HCT116 (cell line): ENCODE results near the gene C1orf21. TPM values are rescaled to one million over a fixed set of nuclear protein-coding genes. Genes with fewer than 3 reads are reported as not detected.

Experiments
- ATAC-seq: fragments of 200-7000 bp; cut with Tn5 transposase; 2 replicates; pipeline ENCODE4 v1.9.1; 2020; ENCODE audit warnings: mild to moderate bottlenecking, moderate library complexity
- BruUV-seq: library from RNA; stranded (reverse); fragments of 400-500 nt; replicated peaks from 2 replicates; lab custom pipeline; 2021; lab: Mats Ljungman, UMichigan
- CTCF ChIA-PET: fragments of 300-600 bp; sonication (Branson Sonifier 250); formaldehyde crosslinking; loops from one replicate; lab custom pipeline; 2021; ENCODE audit warnings: antibody characterized with exemption; lab: Charles Lee
- POLR2A ChIA-PET: fragments of 300-600, 350-600 bp; sonication (Branson Sonifier 250); formaldehyde crosslinking; loops from one replicate; lab custom pipeline; 2021; ENCODE audit warnings: antibody characterized with exemption; lab: Charles Lee
- RAD21 ChIA-PET, 2 experiments: fragments of 300-600 bp; sonication (Branson Sonifier 250); formaldehyde crosslinking; loops; one replicate each; lab custom pipeline; 2023; ENCODE audit warnings: low total read pairs in 2 of 2; ENCODE audit not compliant: uncharacterized antibody in 2 of 2, unreplicated experiment in 2 of 2, low non-redundant PET in 1 of 2; lab: Charles Lee
- DNase-seq: peaks from one replicate; pipeline ENCODE4 v3.0.0-alpha.2; 2010; ENCODE audit warnings: low read depth, low spot score
- H2AFZ ChIP-seq: fragments of 200-600 bp; shearing (Covaris generic), sonication (generic); 2 replicates; pipeline ENCODE4 v1.6.1; 2017; ENCODE audit warnings: low read depth, mixed run types, mixed read lengths, antibody characterized with exemption, low read length; ENCODE audit not compliant: poor library complexity, severe bottlenecking
- H3K27ac ChIP-seq: 2 replicates; pipeline ENCODE4 v1.5.1; 2012; ENCODE audit warnings: low read depth, low read length
- H3K27me3 ChIP-seq: fragments of 200-600 bp; sonication (generic); 2 replicates; pipeline ENCODE4 v1.6.1; 2016; ENCODE audit warnings: mixed run types, low read length, mixed read lengths; ENCODE audit not compliant: insufficient read depth
- H3K36me3 ChIP-seq, 2 experiments: fragments of 200-500 bp in 1 of 2; fragments of 200-600 bp in 1 of 2; sonication (Bioruptor generic) in 1 of 2; sonication (generic) in 1 of 2; 2 replicates each; pipeline versions ENCODE4 v1.5.1 to v1.6.1; 2014 to 2016; ENCODE audit warnings: low read length in 2 of 2, inconsistent platforms in 1 of 2, mixed read lengths in 1 of 2, mixed run types in 1 of 2; ENCODE audit not compliant: insufficient read depth in 2 of 2, control insufficient read depth in 1 of 2
- H3K4me1 ChIP-seq, 2 experiments: fragments of 200-600 bp in 1 of 2; sonication (generic) in 1 of 2; 2 replicates each; pipeline versions ENCODE4 v1.5.1 to v1.6.1; 2012 to 2017; ENCODE audit warnings: low read length in 2 of 2, inconsistent platforms in 1 of 2, mild to moderate bottlenecking in 1 of 2, mixed read lengths in 1 of 2, mixed run types in 1 of 2, moderate library complexity in 1 of 2; ENCODE audit not compliant: insufficient read depth in 2 of 2, control insufficient read depth in 1 of 2
- H3K4me2 ChIP-seq: fragments of 200-600 bp; sonication (generic); 2 replicates; pipeline ENCODE4 v1.6.1; 2017; ENCODE audit warnings: mixed run types, low read length, mixed read lengths
- H3K4me3 ChIP-seq, 2 experiments: fragments of 200-600 bp in 1 of 2; sonication (generic) in 1 of 2; replicated peaks in 1 of 2; 2 replicates each; pipeline ENCODE4 v1.5.1; 2011 to 2016; ENCODE audit warnings: low read length in 2 of 2, control low read depth in 1 of 2, low read depth in 1 of 2, mild to moderate bottlenecking in 1 of 2, mixed read lengths in 1 of 2, mixed run types in 1 of 2
- H3K79me2 ChIP-seq: fragments of 200-600 bp; sonication (generic); 2 replicates; pipeline ENCODE4 v1.6.1; 2017; ENCODE audit warnings: mild to moderate bottlenecking, mixed run types, low read length, moderate library complexity, mixed read lengths; ENCODE audit not compliant: insufficient read depth
- H3K9ac ChIP-seq: fragments of 200-600 bp; sonication (generic); 2 replicates; pipeline ENCODE4 v1.6.1; 2016; ENCODE audit warnings: low read length, mixed read lengths
- H3K9me2 ChIP-seq: fragments of 200-600 bp; sonication (generic), shearing (Covaris generic); 2 replicates; pipeline ENCODE4 v1.6.1; 2017; ENCODE audit warnings: mixed run types, mild to moderate bottlenecking, moderate library complexity; ENCODE audit not compliant: insufficient read depth
- H3K9me3 ChIP-seq, 2 experiments: fragments of 200-500 bp in 1 of 2; fragments of 200-600 bp in 1 of 2; sonication (Bioruptor generic) in 1 of 2; sonication (generic) in 1 of 2; 2 replicates each; pipeline ENCODE4 v1.6.1; 2014 to 2017; ENCODE audit warnings: low read length in 2 of 2, mixed read lengths in 2 of 2, inconsistent platforms in 1 of 2, low read depth in 1 of 2, mild to moderate bottlenecking in 1 of 2, mixed run types in 1 of 2, moderate library complexity in 1 of 2; ENCODE audit not compliant: control insufficient read depth in 1 of 2, insufficient read depth in 1 of 2
- H4K20me1 ChIP-seq: fragments of 200-600 bp; sonication (generic), shearing (Covaris generic); 2 replicates; pipeline ENCODE4 v1.6.1; 2017; ENCODE audit warnings: mixed run types, mild to moderate bottlenecking, moderate library complexity; ENCODE audit not compliant: insufficient read depth
- ATF3 ChIP-seq: IDR thresholded peaks from 2 replicates; pipeline ENCODE4 v1.6.1; 2012
- EGR1 ChIP-seq: IDR thresholded peaks from 2 replicates; pipeline ENCODE4 v1.6.1; 2012; ENCODE audit warnings: low read depth
- ELF1 ChIP-seq: IDR thresholded peaks from 2 replicates; pipeline ENCODE4 v1.6.1; 2012; ENCODE audit warnings: low read depth, borderline replicate concordance
- EZH2 ChIP-seq: fragments of 200-600 bp; sonication (generic); IDR thresholded peaks from 2 replicates; pipeline ENCODE4 v1.6.1; 2017; ENCODE audit warnings: antibody characterized with exemption, mixed run types
- EZH2phosphoT487 ChIP-seq: fragments of 200-600 bp; IDR thresholded peaks from 2 replicates; pipeline ENCODE4 v1.6.1; 2018; ENCODE audit warnings: antibody characterized with exemption, borderline replicate concordance
- MAX ChIP-seq: IDR thresholded peaks from 2 replicates; pipeline ENCODE4 v1.6.1; 2012
- POLR2A ChIP-seq: IDR thresholded peaks from 2 replicates; pipeline ENCODE4 v1.7.0; 2011; ENCODE audit warnings: borderline replicate concordance; ENCODE audit not compliant: insufficient read depth, insufficient read length; ENCODE audit errors: extremely low read depth
- RAD21 ChIP-seq: IDR thresholded peaks from 2 replicates; pipeline ENCODE4 v1.6.1; 2012; ENCODE audit warnings: low read depth, mild to moderate bottlenecking
- REST ChIP-seq: IDR thresholded peaks from 2 replicates; pipeline ENCODE4 v1.6.1; 2012; ENCODE audit warnings: low read depth
- SIN3A ChIP-seq: IDR thresholded peaks from 2 replicates; pipeline ENCODE4 v1.6.1; 2012; ENCODE audit warnings: low read depth
- SP1 ChIP-seq: IDR thresholded peaks from 2 replicates; pipeline ENCODE4 v1.6.1; 2012; ENCODE audit warnings: low read depth
- TCF7L2 ChIP-seq: IDR thresholded peaks from 2 replicates; pipeline ENCODE4 v1.7.0; 2011; ENCODE audit warnings: borderline replicate concordance, inconsistent platforms; ENCODE audit not compliant: insufficient read depth, insufficient read length; ENCODE audit errors: extremely low read depth
- ZBTB33 ChIP-seq: IDR thresholded peaks from 2 replicates; pipeline ENCODE4 v1.6.1; 2011; ENCODE audit warnings: mild to moderate bottlenecking, low read length, moderate library complexity; ENCODE audit not compliant: insufficient replicate concordance; ENCODE audit errors: extremely low read depth
- intact Hi-C: fragments of 100-400 bp; cut with micrococcal nuclease; formaldehyde crosslinking; loops from 2 replicates; pipeline ENCODE4 v1.10.0; 2022
- total RNA-seq: library from RNA; stranded (reverse); gene quantifications from one replicate; pipeline ENCODE4 v1.2.1, GENCODE V29; 2021; ENCODE audit not compliant: unreplicated experiment

Gene C1orf21
- total RNA-seq, 1 experiment from 2014 or later: 8.9 TPM

- no peak for DNase-seq
- no TSS peak for BruUV-seq
- intact Hi-C loops: no loop called here
- ATAC-seq: no peak
- Histone ChIP-seq H3K4me2 (no peak overlapping the region), H3K27ac (no peak overlapping the region), H3K79me2 (no peaks in the 10 kb centered on the region), H4K20me1 (no peaks in the 10 kb centered on the region), H3K9ac (no peak overlapping the region), H2AFZ (no peak overlapping the region), H3K27me3 (no peaks in the 10 kb centered on the region), H3K4me3 (no peak overlapping the region), H3K9me2 (no peaks in the 10 kb centered on the region), H3K36me3 (no peaks in the 10 kb centered on the region), H3K9me3 (no peaks in the 10 kb centered on the region), H3K4me1 (no peaks in the 10 kb centered on the region)
- RAD21 ChIA-PET: no interaction called here
- CTCF ChIA-PET: no interaction called here
- TF ChIP-seq ELF1 (no peak), EZH2phosphoT487 (no peak), TCF7L2 (no peak), SP1 (no peak)
- POLR2A ChIA-PET: no interaction called here
Measured at GRCh38 chr1:184632415-184633175, 245.8 kb downstream of the C1orf21 start.

DNA sequence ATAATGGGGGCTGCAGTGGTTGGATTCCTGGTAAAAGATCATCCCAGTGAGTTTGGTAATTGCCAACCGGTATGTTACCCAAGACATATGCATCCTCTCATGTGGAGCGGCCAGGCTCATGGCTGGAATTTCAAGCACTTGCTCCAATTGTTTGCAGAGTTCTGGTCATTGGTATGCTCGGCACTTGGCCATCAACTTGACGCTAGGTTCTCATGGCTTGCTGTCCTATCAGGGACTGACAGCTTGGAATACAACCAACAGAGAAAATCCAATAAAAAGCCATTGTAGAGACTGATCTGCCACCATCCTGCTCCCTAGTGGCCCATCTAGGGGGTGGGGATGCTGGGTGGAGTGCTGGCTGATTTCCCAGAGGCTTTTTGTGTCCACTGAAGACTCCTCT lies 247.0 kb downstream of the C1orf21 start:
- no peaks in the 10 kb centered on the region for H4K20me1 ChIP-seq
- no peaks in the 10 kb centered on the region for H3K9me2 ChIP-seq
- no peak overlapping the region for H3K4me2 ChIP-seq
- ChIA-PET RAD21 (no interaction called here), POLR2A (no interaction called here), CTCF (no interaction called here)
- H3K36me3 ChIP-seq: no peaks in the 10 kb centered on the region
- BruUV-seq: no TSS peak
- ATAC-seq: no peak
- no peak overlapping the region for H2AFZ ChIP-seq
- no peaks in the 10 kb centered on the region for H3K27me3 ChIP-seq
- H3K4me1 ChIP-seq: no peaks in the 10 kb centered on the region
- intact Hi-C loops: no loop called here
- H3K9me3 ChIP-seq: no peaks in the 10 kb centered on the region
- H3K27ac ChIP-seq: no peak overlapping the region
- no peak overlapping the region for H3K4me3 ChIP-seq
- no peak for DNase-seq
- no peak overlapping the region for H3K9ac ChIP-seq
- no peaks in the 10 kb centered on the region for H3K79me2 ChIP-seq
- TF ChIP-seq ATF3 (no peak), EGR1 (no peak), SP1 (no peak), REST (no peak), MAX (no peak), TCF7L2 (no peak), RAD21 (no peak), EZH2 (no peak), ELF1 (no peak), EZH2phosphoT487 (no peak), SIN3A (no peak), POLR2A (no peak), ZBTB33 (no peak)
